Loucy (cell line): ENCODE measurements around the gene DMBX1.

ENCODE experiments used
- CTCF ChIP-seq: fragments of 200-600 bp; sonication (generic); conservative IDR thresholded peaks from 2 replicates; pipeline ENCODE4 v1.5.1; 2014; ENCODE audit warnings: mild to moderate bottlenecking, antibody characterized with exemption, low read length
- EZH2phosphoT487 ChIP-seq: fragments of 200-600 bp; IDR thresholded peaks from 2 replicates; pipeline ENCODE4 v1.6.1; 2018; ENCODE audit warnings: antibody characterized with exemption, mild to moderate bottlenecking, moderate library complexity, borderline replicate concordance

- no peak for TF ChIP-seq CTCF
- no peak for TF ChIP-seq EZH2phosphoT487
These were observed 41.3 kb upstream of the DMBX1 start for GRCh38 chr1:46448109-46448911.
